Measurements from ENCODE around the gene TCF7L1. TPM values are rescaled to one million over a fixed set of nuclear protein-coding genes. Genes with fewer than 3 reads are reported as not detected.

Gene TCF7L1
- total and polyA plus RNA-seq, 3 experiments from 2014 or later: 0.07 TPM; not detected in 2

GRCh38 chr2:85134255-85134895 is 1.2 kb downstream of the TCF7L1 start:
- Histone ChIP-seq H3K9me3 (ENCODE audit: low read length) (no peaks in the 10 kb centered on the region), H3K36me3 (ENCODE audit: insufficient read depth, low read length) (no peaks in the 10 kb centered on the region), H3K4me1 (ENCODE audit: insufficient read depth, low read length) (peaks cover 6% of the 10 kb centered on the region), H3K27ac (ENCODE audit: low read depth, low read length) (no peak overlapping the region), H3K27me3 (ENCODE audit: insufficient read depth, low read length, poor library complexity, severe bottlenecking) (peaks cover 12% of the 10 kb centered on the region), H3K4me3 (ENCODE audit: low read length) (no peak overlapping the region)
- Mint-ChIP-seq H3K4me3 (peak overlapping the region in 6 of 7 donors; percentile 41 to 84 (median 59)), H3K4me1 (peaks cover 2 to 19% (median 8%) of the 10 kb centered on the region in 3 donors), H3K9me3 (no peaks in the 10 kb centered on the region), H3K36me3 (peaks cover 0 to 5% (median 0%) of the 10 kb centered on the region in 3 donors), H3K27me3 (peaks cover 40 to 69% of the 10 kb centered on the region in 2 donors), H3K27ac (no peak overlapping the region)
- CTCF ChIA-PET: no interaction called here
- POLR2A ChIA-PET: no interaction called here
- DNase-seq: no peak

- ChIA-PET CTCF (no interaction called here), POLR2A (no interaction called here)
- Mint-ChIP-seq H3K4me3 (peak overlapping the region in 6 of 7 donors; percentile 54 to 84 (median 62)), H3K27me3 (peaks cover 44 to 73% of the 10 kb centered on the region in 2 donors), H3K9me3 (no peaks in the 10 kb centered on the region), H3K36me3 (peaks cover 0 to 2% (median 0%) of the 10 kb centered on the region in 3 donors), H3K4me1 (peaks cover 2 to 19% (median 8%) of the 10 kb centered on the region in 3 donors), H3K27ac (no peak overlapping the region)
- Histone ChIP-seq H3K9me3 (ENCODE audit: low read length) (no peaks in the 10 kb centered on the region), H3K36me3 (ENCODE audit: insufficient read depth, low read length) (no peaks in the 10 kb centered on the region), H3K4me1 (ENCODE audit: insufficient read depth, low read length) (peaks cover 6% of the 10 kb centered on the region), H3K27me3 (ENCODE audit: insufficient read depth, low read length, poor library complexity, severe bottlenecking) (peaks cover 12% of the 10 kb centered on the region), H3K27ac (ENCODE audit: low read depth, low read length) (no peak overlapping the region), H3K4me3 (ENCODE audit: low read length) (no peak overlapping the region)
- no peak for DNase-seq
These were observed 1.9 kb downstream of the TCF7L1 start for GRCh38 chr2:85134896-85135659.

GRCh38 chr2:85135660-85135914 is 2.4 kb downstream of the TCF7L1 start:
- H3K27me3 Mint-ChIP-seq: peaks cover 48 to 71% of the 10 kb centered on the region in 2 donors
- no peak for DNase-seq
- Histone ChIP-seq H3K4me3 (ENCODE audit: low read length) (no peak overlapping the region), H3K27me3 (ENCODE audit: insufficient read depth, low read length, poor library complexity, severe bottlenecking) (peaks cover 12% of the 10 kb centered on the region), H3K27ac (ENCODE audit: low read depth, low read length) (no peak overlapping the region), H3K9me3 (ENCODE audit: low read length) (no peaks in the 10 kb centered on the region), H3K4me1 (ENCODE audit: insufficient read depth, low read length) (peaks cover 6% of the 10 kb centered on the region), H3K36me3 (ENCODE audit: insufficient read depth, low read length) (no peaks in the 10 kb centered on the region)
- H3K36me3 Mint-ChIP-seq: no peaks in the 10 kb centered on the region
- H3K9me3 Mint-ChIP-seq: no peaks in the 10 kb centered on the region
- H3K4me1 Mint-ChIP-seq: peaks cover 2 to 19% (median 8%) of the 10 kb centered on the region in 3 donors
- ChIA-PET CTCF (no interaction called here), POLR2A (no interaction called here)
- peak overlapping the region in 3 of 7 donors; percentile 14 to 65 (median 38) for H3K4me3 Mint-ChIP-seq
- no peak overlapping the region for H3K27ac Mint-ChIP-seq

- H3K4me1 ChIP-seq (ENCODE audit: insufficient read depth, low read length): peaks cover 6% of the 10 kb centered on the region
- ChIA-PET CTCF (no interaction called here), POLR2A (no interaction called here)
- H3K4me3 ChIP-seq (ENCODE audit: low read length): no peak overlapping the region
- H3K27me3 Mint-ChIP-seq: peaks cover 48 to 71% of the 10 kb centered on the region in 2 donors
- peaks cover under 1 to 17% (median 5%) of the 10 kb centered on the region in 3 donors for H3K4me1 Mint-ChIP-seq
- H3K36me3 ChIP-seq (ENCODE audit: insufficient read depth, low read length): no peaks in the 10 kb centered on the region
- H3K36me3 Mint-ChIP-seq: no peaks in the 10 kb centered on the region
- H3K27ac Mint-ChIP-seq: no peak overlapping the region
- no peaks in the 10 kb centered on the region for H3K9me3 ChIP-seq (ENCODE audit: low read length)
- H3K4me3 Mint-ChIP-seq: no peak overlapping the region
- no peaks in the 10 kb centered on the region for H3K9me3 Mint-ChIP-seq
- no peak for DNase-seq
- no peak overlapping the region for H3K27ac ChIP-seq (ENCODE audit: low read depth, low read length)
- H3K27me3 ChIP-seq (ENCODE audit: insufficient read depth, low read length, poor library complexity, severe bottlenecking): peaks cover 9% of the 10 kb centered on the region
These were observed 4.0 kb downstream of the TCF7L1 start for GRCh38 chr2:85137156-85137555.

GRCh38 chr2:85143463-85144082 is 10.4 kb downstream of the TCF7L1 start:
- CTCF ChIA-PET: no interaction called here
- H3K36me3 Mint-ChIP-seq: no peaks in the 10 kb centered on the region
- POLR2A ChIA-PET: no interaction called here

GRCh38 chr2:85145116-85145820 is 12.1 kb downstream of the TCF7L1 start:
- H3K27me3 ChIP-seq (ENCODE audit: insufficient read depth, low read length, poor library complexity, severe bottlenecking): no peaks in the 10 kb centered on the region
- H3K36me3 ChIP-seq (ENCODE audit: insufficient read depth, low read length): no peaks in the 10 kb centered on the region
- ChIA-PET POLR2A (no interaction called here), CTCF (no interaction called here)
- H3K9me3 ChIP-seq (ENCODE audit: low read length): no peaks in the 10 kb centered on the region
- no peak overlapping the region for H3K4me3 Mint-ChIP-seq
- H3K4me1 ChIP-seq (ENCODE audit: insufficient read depth, low read length): no peaks in the 10 kb centered on the region
- no peak overlapping the region for H3K4me3 ChIP-seq (ENCODE audit: low read length)
- H3K27me3 Mint-ChIP-seq: peaks cover 23 to 38% of the 10 kb centered on the region in 2 donors
- no peak overlapping the region for H3K27ac Mint-ChIP-seq
- H3K27ac ChIP-seq (ENCODE audit: low read depth, low read length): no peak overlapping the region
- DNase-seq: no peak
- no peaks in the 10 kb centered on the region for H3K4me1 Mint-ChIP-seq
- H3K36me3 Mint-ChIP-seq: no peaks in the 10 kb centered on the region
- H3K9me3 Mint-ChIP-seq: no peaks in the 10 kb centered on the region

More at GRCh38 chr2:85143463-85144082, 10.4 kb downstream of the TCF7L1 start:
- no peaks in the 10 kb centered on the region for H3K9me3 Mint-ChIP-seq
- Histone ChIP-seq H3K4me1 (ENCODE audit: insufficient read depth, low read length) (no peaks in the 10 kb centered on the region), H3K9me3 (ENCODE audit: low read length) (no peaks in the 10 kb centered on the region), H3K27ac (ENCODE audit: low read depth, low read length) (no peak overlapping the region), H3K4me3 (ENCODE audit: low read length) (no peak overlapping the region), H3K36me3 (ENCODE audit: insufficient read depth, low read length) (no peaks in the 10 kb centered on the region), H3K27me3 (ENCODE audit: insufficient read depth, low read length, poor library complexity, severe bottlenecking) (no peaks in the 10 kb centered on the region)
- no peak overlapping the region for H3K27ac Mint-ChIP-seq
- H3K27me3 Mint-ChIP-seq: peaks cover 31 to 51% of the 10 kb centered on the region in 2 donors
- DNase-seq: no peak
- H3K4me1 Mint-ChIP-seq: no peaks in the 10 kb centered on the region
- H3K4me3 Mint-ChIP-seq: no peak overlapping the region

GRCh38 chr2:85148190-85148589 is 15.0 kb downstream of the TCF7L1 start:
- H3K4me1 Mint-ChIP-seq: no peaks in the 10 kb centered on the region
- Histone ChIP-seq H3K27me3 (ENCODE audit: insufficient read depth, low read length, poor library complexity, severe bottlenecking) (no peaks in the 10 kb centered on the region), H3K27ac (ENCODE audit: low read depth, low read length) (no peak overlapping the region), H3K36me3 (ENCODE audit: insufficient read depth, low read length) (no peaks in the 10 kb centered on the region), H3K9me3 (ENCODE audit: low read length) (no peaks in the 10 kb centered on the region), H3K4me1 (ENCODE audit: insufficient read depth, low read length) (no peaks in the 10 kb centered on the region), H3K4me3 (ENCODE audit: low read length) (no peak overlapping the region)
- H3K27ac Mint-ChIP-seq: no peak overlapping the region
- H3K36me3 Mint-ChIP-seq: no peaks in the 10 kb centered on the region
- no peak for DNase-seq
- H3K9me3 Mint-ChIP-seq: no peaks in the 10 kb centered on the region
- H3K4me3 Mint-ChIP-seq: no peak overlapping the region
- ChIA-PET CTCF (no interaction called here), POLR2A (no interaction called here)
- peaks cover 10 to 23% of the 10 kb centered on the region in 2 donors for H3K27me3 Mint-ChIP-seq

GRCh38 chr2:85151026-85151425 is 17.8 kb downstream of the TCF7L1 start:
- no peaks in the 10 kb centered on the region for H3K9me3 Mint-ChIP-seq
- Histone ChIP-seq H3K27me3 (ENCODE audit: insufficient read depth, low read length, poor library complexity, severe bottlenecking) (no peaks in the 10 kb centered on the region), H3K36me3 (ENCODE audit: insufficient read depth, low read length) (no peaks in the 10 kb centered on the region), H3K9me3 (ENCODE audit: low read length) (no peaks in the 10 kb centered on the region), H3K4me1 (ENCODE audit: insufficient read depth, low read length) (no peaks in the 10 kb centered on the region), H3K27ac (ENCODE audit: low read depth, low read length) (no peak overlapping the region), H3K4me3 (ENCODE audit: low read length) (no peak overlapping the region)
- DNase-seq: no peak
- CTCF ChIA-PET: no interaction called here
- H3K4me3 Mint-ChIP-seq: no peak overlapping the region
- no peaks in the 10 kb centered on the region for H3K36me3 Mint-ChIP-seq
- POLR2A ChIA-PET: no interaction called here
- peaks cover 15 to 19% of the 10 kb centered on the region in 2 donors for H3K27me3 Mint-ChIP-seq
- no peaks in the 10 kb centered on the region for H3K4me1 Mint-ChIP-seq
- no peak overlapping the region for H3K27ac Mint-ChIP-seq
